Measurements from ENCODE around the gene SSPN. TPM values are rescaled to one million over a fixed set of nuclear protein-coding genes. Genes with fewer than 3 reads are reported as not detected.

SSPN gene
- total RNA-seq, 1 experiment from 2014 or later, result 10.4 TPM

- Histone ChIP-seq H3F3A (ENCODE audit: insufficient read depth, low read depth) (peaks cover 27% of the 10 kb centered on the region), H3K4me2 (peak overlapping the region; percentile 84), H3K9me3 (ENCODE audit: insufficient read depth, low read depth) (no peaks in the 10 kb centered on the region), H3K4me1 (replicated peaks; ENCODE audit: insufficient read depth) (peaks cover 19% of the 10 kb centered on the region), H4K20me1 (ENCODE audit: insufficient read depth) (no peaks in the 10 kb centered on the region), H3K4me3 (peak overlapping the region; percentile 56), H3K36me3 (ENCODE audit: low read depth) (no peaks in the 10 kb centered on the region), H3K9me2 (ENCODE audit: insufficient read depth) (no peaks in the 10 kb centered on the region), H3K79me2 (ENCODE audit: low read depth) (no peaks in the 10 kb centered on the region), H3K27me3 (ENCODE audit: insufficient read depth, low read depth) (no peaks in the 10 kb centered on the region), H2AFZ (peak overlapping the region; percentile 77), H3K27ac (peak overlapping the region; percentile 85)
- BruUV-seq (replicated peaks), result TSS peak; percentile 25
- POLR2A ChIA-PET (ENCODE audit: unreplicated experiment), result interaction anchor here (0.6 to 0.7 kb wide), 4 partner anchors 19 to 1464 kb away, joined by 3 to 10 read pairs (median 3); partner anchors contain the start of gene ITPR2
- TF ChIP-seq EZH2 (IDR thresholded peaks at IDR 0.05; ENCODE audit: low read depth), result no peak
- TF ChIP-seq, protein P1, sequence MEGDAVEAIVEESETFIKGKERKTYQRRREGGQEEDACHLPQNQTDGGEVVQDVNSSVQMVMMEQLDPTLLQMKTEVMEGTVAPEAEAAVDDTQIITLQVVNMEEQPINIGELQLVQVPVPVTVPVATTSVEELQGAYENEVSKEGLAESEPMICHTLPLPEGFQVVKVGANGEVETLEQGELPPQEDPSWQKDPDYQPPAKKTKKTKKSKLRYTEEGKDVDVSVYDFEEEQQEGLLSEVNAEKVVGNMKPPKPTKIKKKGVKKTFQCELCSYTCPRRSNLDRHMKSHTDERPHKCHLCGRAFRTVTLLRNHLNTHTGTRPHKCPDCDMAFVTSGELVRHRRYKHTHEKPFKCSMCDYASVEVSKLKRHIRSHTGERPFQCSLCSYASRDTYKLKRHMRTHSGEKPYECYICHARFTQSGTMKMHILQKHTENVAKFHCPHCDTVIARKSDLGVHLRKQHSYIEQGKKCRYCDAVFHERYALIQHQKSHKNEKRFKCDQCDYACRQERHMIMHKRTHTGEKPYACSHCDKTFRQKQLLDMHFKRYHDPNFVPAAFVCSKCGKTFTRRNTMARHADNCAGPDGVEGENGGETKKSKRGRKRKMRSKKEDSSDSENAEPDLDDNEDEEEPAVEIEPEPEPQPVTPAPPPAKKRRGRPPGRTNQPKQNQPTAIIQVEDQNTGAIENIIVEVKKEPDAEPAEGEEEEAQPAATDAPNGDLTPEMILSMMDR (conservative IDR thresholded peaks at IDR 0.05), result peak; percentile 62
- peak; percentile 49 to 84 for DNase-seq
- intact Hi-C loops (cut with micrococcal nuclease; ENCODE audit: unreplicated experiment), result loop anchor here (1.0 to 2.0 kb wide), 3 partner anchors 24 to 198 kb away; no protein-coding TSS in a partner anchor
- CTCF ChIA-PET, result interaction anchor here (1.0 kb wide), 1 partner anchor 19 kb away, joined by 4 read pairs; no protein-coding TSS in a partner anchor
These were observed 103.6 kb downstream of the SSPN start for GRCh38 chr12:26298785-26299621.

DNA sequence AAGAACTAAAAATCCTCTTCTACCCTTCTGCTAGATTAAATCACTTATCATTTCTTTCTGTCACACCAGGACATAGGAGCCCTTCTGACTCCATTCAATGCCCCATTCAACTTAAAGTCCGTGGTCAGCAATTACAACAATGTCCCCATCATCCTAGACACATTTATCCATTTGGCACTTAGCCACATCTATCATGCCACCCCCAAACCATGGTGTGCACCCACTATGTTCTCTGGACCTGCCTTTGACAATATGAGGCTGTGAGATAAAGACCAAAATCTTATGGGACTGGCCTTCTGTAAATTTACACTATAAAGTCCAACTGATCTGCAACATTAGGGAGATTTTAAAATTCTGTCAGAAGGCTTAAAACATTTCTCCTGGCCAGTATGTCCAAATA is 104.4 kb downstream of the SSPN start:
- H3K4me3 ChIP-seq, result peak overlapping the region; percentile 56; the same call in 1 of the 2 replicates
- peaks cover 18% of the 10 kb centered on the region for H3K4me1 ChIP-seq (replicated peaks; ENCODE audit: insufficient read depth)
- no TSS peak for BruUV-seq (replicated peaks)
- H4K20me1 ChIP-seq (ENCODE audit: insufficient read depth), result no peaks in the 10 kb centered on the region
- H3K27ac ChIP-seq, result peak overlapping the region; percentile 85
- no peaks in the 10 kb centered on the region for H3K36me3 ChIP-seq (ENCODE audit: low read depth)
- peak overlapping the region; percentile 84 for H3K4me2 ChIP-seq
- POLR2A ChIA-PET (ENCODE audit: unreplicated experiment), result interaction anchor here (0.7 kb wide), 1 partner anchor 18 kb away, joined by 10 read pairs; no protein-coding TSS in a partner anchor
- H3K27me3 ChIP-seq (ENCODE audit: insufficient read depth, low read depth), result no peaks in the 10 kb centered on the region
- CTCF ChIA-PET, result interaction anchor here (1.0 kb wide), 1 partner anchor 18 kb away, joined by 4 read pairs; no protein-coding TSS in a partner anchor
- H3K9me3 ChIP-seq (ENCODE audit: insufficient read depth, low read depth), result no peaks in the 10 kb centered on the region
- 0 out of 2 replicates have a peak overlapping the region, but pooled peaks have one; percentile 77 for H2AFZ ChIP-seq
- H3F3A ChIP-seq (ENCODE audit: insufficient read depth, low read depth), result peaks cover 26% of the 10 kb centered on the region
- no peaks in the 10 kb centered on the region for H3K79me2 ChIP-seq (ENCODE audit: low read depth)
- intact Hi-C loops (cut with micrococcal nuclease; ENCODE audit: unreplicated experiment), result loop anchor here (1.0 to 2.0 kb wide), 3 partner anchors 25 to 198 kb away; no protein-coding TSS in a partner anchor
- no peaks in the 10 kb centered on the region for H3K9me2 ChIP-seq (ENCODE audit: insufficient read depth)
- TF ChIP-seq, protein P1 (conservative IDR thresholded peaks at IDR 0.05), result no peak
- no peak for TF ChIP-seq EZH2 (IDR thresholded peaks at IDR 0.05; ENCODE audit: low read depth)
- no peak for DNase-seq

Other genes starting within 250 kb of the SSPN start
- 26.5 and 30.6 TPM in 2 replicates for gene RASSF8, start 236.9 kb upstream of the SSPN start, total RNA-seq (2021)
- gene BHLHE41, start 70.5 kb upstream of the SSPN start, total RNA-seq (2021), result 30.0 and 57.1 TPM in 2 replicates

Measured in PC-9 (cell line).